HG02798 (cell line): Measurements from ENCODE around the gene GIPC2.
A peak's percentile ranks its signal among the peaks of the same experiment; 100 is the strongest.
"Not testable (repeated sequence)": the region's sequence is repeated elsewhere in the genome, so short reads cannot be mapped to it uniquely, and the experiment has no call there.

ENCODE experiments used
- ATAC-seq: cut with Tn5 transposase; IDR thresholded peaks from one replicate; pipeline ENCODE4 v1.9.1; 2021; ENCODE audit warnings: mild to moderate bottlenecking; ENCODE audit not compliant: unreplicated experiment, poor library complexity

GIPC2 gene

GRCh38 chr1:78045926-78046778 is at the start of gene GIPC2:
TSS of gene GIPC2 (plus strand) at chr1:78045966. CDS start at chr1:78046095, 129 bp downstream.
- no peak for ATAC-seq

- ATAC-seq = no peak
Observed at GRCh38 chr1:77996734-77997133, 49.0 kb upstream of the GIPC2 start.

- ATAC-seq = not testable (repeated sequence)
Observed at GRCh38 chr1:78000536-78000935, 45.2 kb upstream of the GIPC2 start.

- no peak for ATAC-seq
Observed at GRCh38 chr1:78003070-78003746, 42.6 kb upstream of the GIPC2 start.

DNA sequence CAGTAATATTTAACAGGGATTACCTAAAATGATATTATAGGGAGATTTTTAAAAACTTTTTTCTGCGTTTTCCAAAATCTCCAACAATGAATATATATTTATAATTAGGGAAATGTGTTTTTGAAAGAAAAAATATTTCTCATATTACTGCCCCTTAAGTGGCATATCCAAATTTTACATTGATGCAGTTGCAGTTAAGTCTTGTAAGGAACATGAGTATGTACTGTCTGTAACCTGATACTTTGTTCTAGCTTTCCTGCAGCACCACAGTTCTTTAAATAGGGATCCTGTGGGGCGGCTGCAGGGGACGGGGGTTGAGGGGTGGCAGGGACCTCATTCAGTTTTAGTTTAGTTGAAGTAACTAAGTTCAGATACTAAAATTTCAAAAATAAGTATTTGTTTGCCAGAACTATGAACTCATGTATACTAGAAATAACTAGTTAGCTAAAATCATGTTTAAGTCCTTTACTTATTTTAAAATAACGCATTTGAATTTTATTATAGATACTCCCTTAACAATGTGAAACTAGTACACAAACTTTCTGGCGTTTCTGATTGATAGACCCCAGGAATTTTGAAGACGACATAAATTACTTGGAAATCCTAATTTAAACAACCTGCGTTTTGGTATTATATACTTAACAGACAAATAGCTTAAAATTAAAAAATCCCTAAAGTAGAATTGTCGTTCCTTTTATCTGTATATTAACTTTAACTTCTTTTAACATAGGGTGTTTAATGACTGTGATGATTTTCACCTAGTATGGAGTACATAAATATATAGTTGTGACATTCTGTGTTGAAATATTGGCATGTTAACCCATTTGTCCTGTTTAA is 41.7 kb upstream of the GIPC2 start:
- peak; percentile 50 for ATAC-seq

GRCh38 chr1:78004719-78005447 is 40.9 kb upstream of the GIPC2 start, which contains the start of gene DNAJB4:
TSS of gene DNAJB4 (plus strand) at chr1:78004939. CDS start at chr1:78005111, 172 bp downstream.
- peak; percentile 99 for ATAC-seq

- ATAC-seq = no peak
Observed at GRCh38 chr1:78005448-78005722, 40.4 kb upstream of the GIPC2 start.

GRCh38 chr1:78005755-78006154 is 40.0 kb upstream of the GIPC2 start:
- ATAC-seq = no peak

DNA sequence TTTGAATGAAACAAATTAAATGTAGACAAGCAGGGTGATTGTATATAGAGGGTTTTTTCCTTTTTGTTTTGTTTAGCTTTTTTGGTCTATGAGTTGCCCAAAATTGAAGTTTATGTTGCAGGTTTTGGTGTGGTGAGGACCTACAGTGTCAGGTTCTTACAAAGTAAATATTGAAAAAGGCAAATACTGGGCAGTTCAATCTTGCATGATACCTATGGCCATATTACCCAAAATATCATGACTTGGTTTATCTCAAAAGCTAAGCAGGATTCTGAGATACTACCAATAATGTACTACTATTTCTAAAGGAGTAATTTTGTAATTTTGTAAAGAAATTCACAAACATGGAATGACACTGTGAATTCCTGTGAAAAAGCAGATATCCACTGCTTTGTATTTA is 39.2 kb upstream of the GIPC2 start:
- no peak for ATAC-seq

- no peak for ATAC-seq
Observed at GRCh38 chr1:78007677-78008341, 38.0 kb upstream of the GIPC2 start.

DNA sequence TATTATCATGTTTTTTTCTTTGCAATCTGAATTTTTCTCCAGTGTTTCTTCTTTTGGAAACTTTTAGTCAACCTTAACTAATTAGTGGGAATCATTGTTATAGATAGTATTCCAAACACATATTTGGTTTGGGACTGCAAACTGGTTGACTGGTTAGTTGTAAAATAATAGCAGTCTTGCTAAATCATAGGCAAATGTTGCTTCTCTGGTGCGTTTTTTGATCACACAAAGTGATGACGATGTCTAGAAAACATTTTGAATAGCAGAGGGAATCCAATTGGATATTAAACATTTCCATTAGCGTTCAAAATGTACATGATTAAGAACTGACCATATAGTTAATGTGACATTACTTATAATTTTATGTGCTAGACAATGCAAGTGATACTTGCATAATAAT is 36.5 kb upstream of the GIPC2 start:
- no peak for ATAC-seq

DNA sequence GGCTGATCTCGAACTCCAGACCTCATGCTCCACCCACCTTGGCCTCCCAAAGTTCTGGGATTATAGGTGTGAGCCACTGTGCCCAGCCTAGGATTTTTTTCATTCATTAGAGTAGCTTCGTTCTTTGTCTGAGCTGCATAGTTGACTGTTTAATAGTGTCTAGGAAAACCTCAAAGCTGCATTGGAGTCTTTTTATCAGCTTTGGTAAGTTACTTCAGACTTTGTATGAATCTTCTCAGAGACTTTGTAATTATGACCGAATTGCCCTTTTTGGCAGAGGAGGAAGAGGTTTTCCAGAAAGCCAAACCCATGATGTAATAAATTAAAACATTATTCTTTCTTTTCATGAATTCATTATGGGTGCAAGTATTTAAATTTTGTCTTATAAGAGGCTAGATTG is 35.9 kb upstream of the GIPC2 start:
- ATAC-seq = no peak

DNA sequence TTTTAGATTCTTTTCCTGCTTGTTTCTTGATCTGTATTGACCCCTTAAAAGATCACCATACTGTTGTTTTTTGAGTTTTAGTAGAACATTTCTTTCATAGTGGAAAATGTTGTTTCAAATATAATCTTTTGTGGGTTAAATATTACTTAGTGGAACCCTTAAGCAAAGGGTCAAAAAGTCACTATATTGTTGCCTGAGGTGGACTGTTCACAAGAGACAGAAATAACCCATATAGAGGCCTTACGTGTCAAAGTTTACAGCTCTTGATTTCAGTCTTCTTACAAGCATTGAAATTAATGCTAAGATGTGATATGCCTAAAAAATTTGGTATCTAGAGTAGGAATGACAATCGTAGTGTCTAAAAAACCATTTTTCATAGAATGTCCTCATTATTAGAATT is 34.7 kb upstream of the GIPC2 start:
- no peak for ATAC-seq

- no peak for ATAC-seq
Observed at GRCh38 chr1:78015148-78015547, 30.6 kb upstream of the GIPC2 start.

DNA sequence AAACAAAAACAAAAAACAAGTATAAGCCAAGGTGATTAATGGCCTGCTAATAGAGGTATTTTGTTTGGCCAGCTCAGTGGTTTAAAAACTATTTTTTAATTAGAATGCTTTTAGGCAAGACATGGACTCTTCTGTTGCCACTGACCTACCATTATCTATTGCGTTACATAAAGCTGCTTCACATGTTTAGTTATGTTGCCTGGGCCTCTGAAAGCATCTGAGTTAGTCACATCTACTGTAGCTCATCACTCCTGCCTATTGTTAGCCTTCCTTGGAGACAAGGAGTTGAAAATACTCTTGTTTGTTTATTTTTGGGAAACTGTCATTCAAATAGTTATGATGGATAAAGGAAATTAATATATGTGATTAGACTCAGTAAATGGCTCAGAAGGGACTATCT is 26.7 kb upstream of the GIPC2 start:
- no peak for ATAC-seq

GRCh38 chr1:78021134-78021533 is 24.6 kb upstream of the GIPC2 start:
- not testable (repeated sequence) for ATAC-seq

DNA sequence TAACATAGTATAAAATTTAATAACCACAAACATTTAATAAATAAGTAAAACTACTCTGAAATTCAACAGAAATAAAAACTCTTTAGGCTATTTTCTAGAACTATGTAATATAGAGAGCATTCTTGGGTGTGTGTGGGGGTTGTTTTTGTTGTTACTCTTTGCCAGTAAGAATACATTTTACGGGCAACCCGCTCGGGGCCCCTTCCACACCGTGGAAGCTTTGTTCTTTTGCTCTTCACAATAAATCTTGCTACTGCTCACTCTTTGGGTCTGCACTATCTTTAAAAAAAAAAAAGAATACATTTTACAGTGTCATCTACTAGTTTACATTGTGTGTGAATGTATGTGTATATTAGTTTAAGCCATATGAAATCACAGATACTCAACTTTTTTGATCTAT is 16.0 kb upstream of the GIPC2 start:
- no peak for ATAC-seq

GRCh38 chr1:78032996-78033796 is 12.6 kb upstream of the GIPC2 start:
- ATAC-seq = no peak

GRCh38 chr1:78033797-78034172 is 12.0 kb upstream of the GIPC2 start:
- no peak for ATAC-seq
